GM12892 (cell line): ENCODE results near the gene EEF1G.

ENCODE experiments used
- DNase-seq: peaks from one replicate; pipeline ENCODE4 v3.0.0; 2011; ENCODE audit not compliant: insufficient read length
- FAIRE-seq: peaks from 2 replicates; lab custom pipeline; 2011; peaks lifted over from hg19 to GRCh38; lab: Jason Lieb, UNC
- POLR2A ChIP-seq: IDR thresholded peaks from 2 replicates; pipeline ENCODE4 v1.6.1; 2011; ENCODE audit warnings: low read depth, low read length, control low read depth
- POLR2AphosphoS5 ChIP-seq: IDR thresholded peaks from 2 replicates; pipeline ENCODE4 v1.6.1; 2011; ENCODE audit warnings: low read depth, low read length, control low read depth
- TAF1 ChIP-seq: IDR thresholded peaks from 2 replicates; pipeline ENCODE4 v1.6.1; 2011; ENCODE audit warnings: low read depth, mild to moderate bottlenecking, control low read depth, low read length, borderline replicate concordance

EEF1G gene

DNA sequence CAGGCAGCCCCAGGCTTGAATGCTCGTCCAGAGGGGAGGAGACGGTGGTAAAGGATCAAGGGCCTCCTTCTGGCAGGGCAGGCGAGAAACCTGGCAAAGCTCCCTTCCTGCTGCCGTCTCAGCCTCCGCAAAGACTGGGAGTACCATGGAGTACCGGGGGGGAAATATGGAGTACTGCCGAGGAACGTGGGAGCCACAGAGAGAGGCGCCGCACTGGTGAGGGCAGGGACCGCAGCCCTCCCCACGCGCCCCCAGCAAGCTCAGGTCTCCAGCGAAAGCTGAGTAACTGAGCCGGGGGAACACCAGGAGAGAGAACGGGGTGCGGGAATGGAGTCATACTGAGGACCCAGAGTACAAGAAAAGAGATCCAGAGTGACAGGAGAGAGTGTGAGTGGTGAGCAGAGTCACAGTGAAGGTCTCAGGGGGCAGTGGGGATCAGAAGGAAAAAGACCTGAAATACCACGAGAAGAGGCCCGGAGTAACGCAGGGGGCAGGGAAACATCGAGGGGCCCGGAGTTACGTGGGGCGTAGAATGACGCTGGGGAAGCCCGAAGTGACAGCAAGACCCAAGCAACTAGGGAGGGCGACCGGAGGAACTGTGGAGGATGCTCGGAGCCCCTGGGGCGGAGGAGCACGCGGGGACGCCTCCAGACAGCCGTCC, 38.1 kb upstream of the EEF1G start:
- FAIRE-seq (peak; percentile 79), DNase-seq (peak; percentile 75)
- TF ChIP-seq POLR2A (no peak), POLR2AphosphoS5 (no peak), TAF1 (no peak)

DNA sequence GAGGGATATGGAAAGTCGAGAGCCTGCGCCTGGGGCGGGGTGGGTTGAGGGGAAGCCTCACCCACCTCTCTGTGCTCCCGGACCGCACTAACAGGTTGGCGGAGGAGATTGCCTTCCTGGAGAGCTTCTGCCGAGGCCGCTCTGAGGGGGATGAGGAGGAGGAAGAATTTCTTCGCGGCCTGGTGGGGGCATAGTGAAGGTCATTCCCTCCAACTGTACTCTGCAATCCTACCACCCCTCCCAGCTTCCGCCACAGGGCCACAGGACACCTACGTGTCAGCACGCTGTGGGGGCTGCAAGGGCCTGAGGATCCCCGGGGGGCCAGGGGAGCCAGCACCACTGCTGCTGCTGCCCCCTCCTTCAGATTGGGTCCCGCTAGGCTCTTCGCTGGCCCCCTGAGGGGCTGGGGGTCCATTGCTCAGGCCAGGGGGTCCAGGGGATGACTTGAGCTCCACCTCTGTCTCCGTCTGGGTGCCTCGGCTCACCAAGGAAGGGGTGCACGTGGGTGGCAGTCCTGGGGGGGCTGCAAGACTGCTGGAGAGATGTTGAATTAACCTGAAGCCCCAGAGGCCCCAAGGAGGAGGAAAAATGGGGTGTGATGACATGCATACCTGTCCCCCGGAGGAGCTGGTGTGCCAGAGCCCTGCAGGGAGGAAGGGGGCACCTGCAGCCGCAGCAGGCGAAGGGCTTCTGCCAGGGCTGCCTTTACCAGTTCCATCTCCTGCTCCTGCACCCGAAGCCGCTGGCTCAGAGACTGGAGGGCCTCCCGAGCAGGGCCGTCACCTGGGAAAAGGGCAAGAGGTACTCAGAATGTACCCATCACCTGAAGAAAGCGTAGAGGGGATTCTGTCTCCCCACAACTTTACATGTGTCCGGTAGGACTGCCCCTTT, 37.4 kb upstream of the EEF1G start:
- TF ChIP-seq POLR2A, result no peak
- no peak for TF ChIP-seq TAF1
- TF ChIP-seq POLR2AphosphoS5, result no peak
- FAIRE-seq (no peak), DNase-seq (peak; percentile 31)

DNA sequence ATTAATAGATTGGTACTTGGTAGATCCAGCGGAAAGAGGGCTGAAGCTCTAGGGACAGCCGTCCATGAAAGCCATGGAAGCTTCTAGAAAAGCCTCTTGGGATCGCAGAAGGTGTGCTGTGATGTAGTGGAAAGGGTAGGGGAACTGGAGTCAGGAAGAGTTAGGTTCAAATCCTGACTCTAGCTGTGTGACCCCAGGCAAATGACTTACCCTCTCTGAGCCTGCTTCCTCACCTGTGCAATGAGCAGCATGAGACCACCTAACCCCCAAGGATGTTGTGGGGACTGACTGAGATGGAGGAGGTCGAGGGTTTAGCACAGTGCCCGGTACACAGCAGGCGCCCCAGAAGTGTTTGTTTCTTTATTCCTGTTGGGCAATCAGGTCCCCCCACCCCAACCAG, 36.7 kb upstream of the EEF1G start:
- TF ChIP-seq POLR2A, result no peak
- TF ChIP-seq TAF1, result no peak
- no peak for TF ChIP-seq POLR2AphosphoS5
- DNase-seq (no peak), FAIRE-seq (no peak)

DNA sequence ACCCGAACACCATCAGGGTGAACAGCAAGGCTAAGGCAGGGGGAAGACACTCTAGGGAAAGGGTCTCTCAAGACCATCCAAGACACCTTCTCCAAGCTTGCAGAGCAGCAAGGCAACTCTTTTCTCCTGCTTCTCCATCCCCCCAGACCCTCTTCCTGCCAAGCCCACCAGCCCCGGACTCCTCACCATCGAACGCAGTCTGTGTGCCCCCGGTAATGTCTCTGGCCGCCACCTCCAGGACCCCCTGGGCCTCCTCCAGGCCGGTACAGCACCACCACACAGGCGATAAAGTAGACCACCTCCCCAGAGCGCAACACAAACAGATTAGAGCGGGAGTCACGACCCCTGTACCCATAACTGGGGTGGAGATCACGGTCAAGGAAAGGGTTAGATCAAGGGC, 35.1 kb upstream of the EEF1G start:
- no peak for DNase-seq
- TF ChIP-seq TAF1 (no peak), POLR2A (no peak), POLR2AphosphoS5 (no peak)
- FAIRE-seq, result no peak

DNA sequence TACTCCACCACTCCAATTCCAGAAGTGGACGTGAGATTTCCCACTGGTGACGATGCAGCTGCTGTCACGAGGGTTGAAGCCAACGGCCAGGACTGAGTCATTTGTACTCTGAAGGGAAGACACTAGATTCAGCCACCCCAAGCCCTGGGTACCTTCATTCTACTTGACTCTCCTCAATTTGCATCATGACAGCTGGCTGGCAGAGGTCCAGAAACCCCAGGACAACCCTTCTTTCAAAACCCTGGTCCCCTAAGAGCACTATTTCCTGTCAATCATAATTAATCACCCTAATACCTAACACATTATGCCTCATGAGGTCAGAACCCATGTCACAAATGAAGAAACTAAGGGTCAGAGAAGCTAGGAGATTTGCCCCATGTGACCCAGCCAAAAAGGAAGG, 34.0 kb upstream of the EEF1G start:
- DNase-seq (no peak), FAIRE-seq (peak; percentile 66)
- TF ChIP-seq TAF1 (no peak), POLR2AphosphoS5 (no peak), POLR2A (no peak)

DNA sequence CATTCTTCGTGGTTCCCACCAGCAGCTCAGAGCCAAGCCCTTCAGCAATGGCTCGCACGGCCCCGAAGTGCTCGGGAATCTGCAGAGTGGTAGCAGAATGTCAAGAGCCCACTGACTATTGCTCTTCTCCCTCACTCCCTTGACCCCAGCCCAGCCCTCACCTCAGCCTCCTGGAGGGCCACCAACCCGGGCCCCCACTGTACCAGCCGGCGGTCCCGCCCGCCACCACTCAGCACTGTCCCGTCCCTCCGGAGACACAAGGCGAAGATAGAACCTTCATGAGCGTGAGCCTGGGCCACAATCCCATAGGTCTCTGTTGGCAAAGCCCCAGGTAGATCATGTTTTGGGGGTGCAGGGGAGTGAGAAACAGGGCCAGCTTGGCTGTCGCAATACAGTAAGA, 32.2 kb upstream of the EEF1G start:
- no peak for TF ChIP-seq POLR2A
- no peak for TF ChIP-seq POLR2AphosphoS5
- no peak for TF ChIP-seq TAF1
- DNase-seq (no peak), FAIRE-seq (no peak)

DNA sequence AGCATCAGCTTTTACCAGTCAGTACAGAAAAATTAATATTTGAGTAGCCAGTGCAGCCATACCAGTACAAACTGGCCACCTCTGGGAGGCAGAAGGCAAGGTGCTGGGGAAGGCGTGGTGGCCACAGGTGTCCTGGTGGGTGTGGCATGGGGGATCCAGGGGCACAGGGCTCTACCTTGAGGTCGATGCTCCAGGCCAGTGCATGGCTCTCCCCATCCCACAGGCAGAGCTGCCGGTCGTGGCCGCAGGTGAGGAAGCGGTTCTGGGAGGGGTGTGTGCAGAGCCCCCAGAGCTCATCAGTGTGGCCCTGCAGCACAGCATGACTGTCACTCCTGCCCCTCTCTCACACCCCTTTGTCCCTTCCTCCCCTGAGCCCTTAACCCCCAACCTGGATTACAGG, 31.8 kb upstream of the EEF1G start:
- DNase-seq, result no peak
- no peak for FAIRE-seq
- TF ChIP-seq TAF1, result no peak
- TF ChIP-seq POLR2A, result no peak
- TF ChIP-seq POLR2AphosphoS5, result no peak

DNA sequence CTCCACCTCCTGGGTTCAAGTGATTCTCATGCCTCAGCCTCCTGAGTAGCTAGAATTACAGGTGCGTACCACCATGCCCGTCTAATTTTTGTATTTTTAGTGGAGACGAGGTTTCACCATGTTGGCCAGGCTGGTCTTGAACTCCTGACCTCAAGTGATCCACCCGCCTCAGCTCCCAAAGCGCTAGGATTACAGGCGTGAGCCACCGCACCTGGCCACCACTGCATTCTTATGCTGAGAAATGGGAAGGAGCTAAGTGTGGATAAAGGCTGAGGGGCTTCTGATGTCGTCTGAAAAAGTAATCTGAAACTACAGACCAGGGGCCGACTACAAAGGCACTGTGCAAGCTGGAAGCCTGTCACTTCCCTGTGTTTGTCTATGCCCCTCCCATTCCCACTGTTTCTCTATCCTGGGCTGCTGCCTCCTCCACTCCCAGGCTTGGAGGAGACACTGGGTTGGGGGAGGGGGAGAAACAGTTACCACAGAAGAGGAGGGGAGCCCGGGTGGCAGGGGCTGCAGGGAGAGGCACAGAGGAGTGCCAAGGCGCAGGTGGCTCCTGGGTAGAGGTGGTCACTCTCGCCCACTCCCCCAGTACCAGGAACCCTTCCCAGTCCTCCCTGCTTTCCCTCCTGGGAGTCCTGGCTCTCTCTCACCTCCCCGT, 30.9 kb upstream of the EEF1G start:
- DNase-seq (no peak), FAIRE-seq (no peak)
- TF ChIP-seq TAF1 (no peak), POLR2A (no peak), POLR2AphosphoS5 (no peak)

DNA sequence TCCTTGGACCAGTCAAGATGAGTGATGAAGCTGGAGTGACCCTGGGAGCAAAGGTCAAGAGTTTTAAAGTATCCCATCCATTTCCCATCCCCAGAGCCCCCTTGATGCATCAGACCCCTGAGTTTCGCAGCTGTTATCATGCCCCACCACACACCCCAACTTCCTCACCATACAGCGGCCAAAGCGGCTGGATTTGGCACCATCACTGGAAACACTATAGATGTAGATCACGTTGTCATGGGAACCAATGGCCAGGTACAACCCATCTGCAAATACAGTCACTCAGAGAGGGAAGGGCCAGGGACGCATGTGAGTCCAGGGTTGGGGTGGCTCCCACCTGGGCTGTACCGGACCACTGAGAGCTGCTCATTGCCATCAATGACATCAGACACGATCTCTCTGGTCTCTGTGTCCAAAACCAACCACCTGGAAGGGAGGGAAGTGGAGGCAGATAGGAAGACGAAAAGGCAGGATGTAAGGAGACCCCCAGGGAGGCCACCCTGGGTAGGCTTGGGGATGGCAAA, 30.1 kb upstream of the EEF1G start:
- no peak for TF ChIP-seq POLR2AphosphoS5
- no peak for TF ChIP-seq TAF1
- TF ChIP-seq POLR2A, result no peak
- no peak for DNase-seq
- no peak for FAIRE-seq

DNA sequence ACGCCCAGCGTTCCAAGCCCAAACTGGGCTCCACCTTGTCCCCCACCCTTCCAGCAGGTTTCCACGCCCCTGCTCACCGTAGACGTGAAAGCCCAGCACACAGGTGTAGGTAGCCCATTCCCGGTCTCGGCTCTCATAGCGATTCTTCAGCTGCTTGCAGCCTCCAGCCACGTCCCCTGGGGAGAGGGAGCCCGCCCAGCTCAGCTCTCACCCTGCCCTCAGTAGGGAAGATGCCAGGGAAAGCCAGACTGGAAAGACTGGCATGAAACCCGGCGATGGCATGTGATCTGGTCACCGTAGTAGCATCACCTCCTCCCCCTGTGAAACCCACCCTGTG, 29.3 kb upstream of the EEF1G start:
- DNase-seq (no peak), FAIRE-seq (no peak)

DNA sequence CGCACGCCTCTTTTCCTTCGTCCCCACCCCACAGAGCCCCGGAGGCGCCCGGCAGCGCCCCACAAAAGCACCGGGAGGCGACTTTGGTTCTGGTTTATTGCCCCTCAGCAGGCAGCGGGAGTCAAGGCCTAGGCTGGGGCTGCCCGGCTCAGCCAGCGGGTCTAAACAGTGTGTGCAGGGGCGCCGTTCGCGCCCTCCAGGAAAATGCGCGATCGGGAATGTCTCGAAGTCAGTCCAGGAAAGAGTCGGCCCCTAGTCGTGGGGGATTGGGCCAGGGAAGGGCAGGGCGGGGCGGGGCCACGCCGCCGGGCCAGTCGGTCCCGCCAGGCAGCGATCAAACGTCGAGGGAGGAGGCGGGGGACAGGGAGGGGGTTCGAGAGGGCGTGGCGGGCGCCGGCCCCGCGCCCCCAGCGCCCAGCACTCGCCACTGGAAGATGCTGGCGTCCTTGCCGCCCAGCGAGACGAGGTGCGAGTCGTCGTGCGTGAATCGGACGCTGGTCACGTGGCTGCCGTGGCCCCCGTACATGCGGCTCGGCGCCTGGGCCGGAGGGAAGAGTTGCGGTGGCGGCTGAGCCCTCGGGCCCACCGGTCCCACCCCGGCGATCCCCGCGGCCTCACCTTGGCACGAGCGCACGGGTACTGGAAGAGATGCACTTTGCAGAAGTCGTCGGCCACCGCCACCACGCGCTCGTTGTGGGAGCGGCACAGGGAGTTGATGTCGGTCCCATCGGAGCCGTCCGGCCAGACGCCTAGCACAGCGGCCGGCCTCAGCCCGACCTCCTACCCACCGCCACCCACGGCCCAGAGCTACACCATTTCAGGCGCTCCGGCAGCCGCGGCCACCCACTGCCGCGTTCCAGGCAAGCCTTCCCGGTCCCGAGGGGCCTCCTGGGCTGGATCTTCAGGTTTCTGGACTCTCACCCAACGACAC, 28.7 kb upstream of the EEF1G start:
- TF ChIP-seq POLR2AphosphoS5, result no peak
- no peak for TF ChIP-seq POLR2A
- no peak for TF ChIP-seq TAF1
- FAIRE-seq, result no peak
- DNase-seq, result peak; percentile 33

More for the DNA sequence above, 29.3 kb upstream of the EEF1G start:
- TF ChIP-seq POLR2A (no peak), POLR2AphosphoS5 (no peak), TAF1 (no peak)
